GM19438 (cell line): Measurements from ENCODE around the gene DCST1.

Source experiments
- ATAC-seq: cut with Tn5 transposase; IDR thresholded peaks from one replicate; pipeline ENCODE4 v1.9.1; 2021; ENCODE audit warnings: low read depth; ENCODE audit not compliant: unreplicated experiment

The DCST1 gene

GRCh38 chr1:155012026-155012546 is 21.5 kb upstream of the DCST1 start:
- no peak for ATAC-seq

DNA sequence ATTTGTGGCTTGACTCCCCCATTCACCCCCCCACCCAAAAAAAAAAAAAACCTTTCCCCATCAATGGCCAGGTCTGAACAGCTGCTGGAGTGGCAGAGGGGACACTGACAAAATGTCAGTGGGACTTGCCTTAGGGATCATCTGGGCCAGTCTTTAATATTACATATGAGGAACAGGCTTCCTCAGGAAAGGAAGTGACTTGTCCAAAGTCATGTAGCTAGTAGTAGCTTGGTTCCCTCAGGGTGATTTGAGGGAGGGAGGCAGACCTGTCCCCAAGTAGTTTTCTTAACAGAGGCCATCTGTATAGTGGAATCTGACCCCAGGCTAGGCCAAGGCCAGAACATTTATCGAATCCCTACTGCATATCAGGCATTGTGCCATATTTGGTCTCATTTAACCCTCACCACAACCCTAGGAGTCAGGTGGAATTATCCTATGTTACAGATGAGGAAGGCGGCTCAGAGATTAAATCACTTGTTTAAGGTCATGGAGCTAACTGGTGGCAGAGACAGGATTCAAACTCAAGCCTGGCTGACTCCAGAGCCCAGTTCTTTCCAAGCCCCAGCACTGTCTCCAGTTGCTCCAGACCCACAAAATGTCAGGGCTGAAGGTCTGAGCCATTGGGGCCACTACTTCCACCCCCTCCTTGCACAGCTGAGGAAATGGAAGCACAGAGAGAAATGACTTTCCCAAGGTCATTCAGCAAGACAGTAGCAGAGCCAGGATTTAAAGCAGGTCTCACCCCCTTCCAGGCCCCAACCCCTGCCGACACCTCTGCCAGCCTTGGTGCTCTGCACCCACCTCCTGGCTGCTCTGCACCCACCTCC is 20.6 kb upstream of the DCST1 start:
- ATAC-seq, result no peak

GRCh38 chr1:155013632-155014031 is 20.0 kb upstream of the DCST1 start:
- ATAC-seq, result no peak

DNA sequence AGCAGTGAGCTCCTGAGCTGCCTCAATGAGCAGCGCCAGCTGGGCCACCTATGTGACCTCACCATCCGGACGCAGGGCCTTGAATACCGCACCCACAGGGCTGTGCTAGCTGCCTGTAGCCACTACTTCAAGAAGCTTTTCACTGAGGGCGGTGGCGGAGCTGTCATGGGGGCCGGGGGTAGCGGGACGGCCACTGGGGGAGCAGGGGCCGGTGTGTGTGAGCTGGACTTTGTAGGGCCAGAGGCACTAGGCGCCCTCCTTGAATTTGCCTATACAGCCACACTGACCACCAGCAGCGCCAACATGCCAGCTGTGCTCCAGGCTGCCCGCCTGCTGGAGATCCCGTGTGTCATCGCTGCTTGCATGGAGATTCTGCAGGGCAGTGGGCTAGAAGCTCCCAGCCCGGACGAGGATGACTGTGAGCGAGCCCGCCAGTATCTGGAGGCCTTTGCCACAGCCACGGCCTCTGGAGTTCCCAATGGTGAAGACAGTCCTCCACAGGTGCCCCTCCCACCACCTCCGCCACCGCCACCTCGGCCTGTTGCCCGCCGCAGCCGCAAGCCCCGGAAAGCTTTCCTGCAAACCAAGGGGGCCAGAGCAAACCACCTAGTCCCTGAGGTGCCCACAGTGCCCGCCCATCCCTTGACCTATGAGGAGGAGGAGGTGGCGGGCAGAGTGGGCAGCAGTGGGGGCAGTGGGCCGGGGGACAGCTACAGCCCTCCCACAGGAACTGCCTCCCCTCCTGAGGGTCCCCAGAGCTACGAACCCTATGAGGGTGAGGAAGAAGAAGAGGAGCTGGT is 18.7 kb upstream of the DCST1 start:
- no peak for ATAC-seq

- no peak for ATAC-seq
Observed at GRCh38 chr1:155015527-155016230, 17.9 kb upstream of the DCST1 start.

GRCh38 chr1:155016231-155016831 is 17.3 kb upstream of the DCST1 start:
- ATAC-seq, result no peak

DNA sequence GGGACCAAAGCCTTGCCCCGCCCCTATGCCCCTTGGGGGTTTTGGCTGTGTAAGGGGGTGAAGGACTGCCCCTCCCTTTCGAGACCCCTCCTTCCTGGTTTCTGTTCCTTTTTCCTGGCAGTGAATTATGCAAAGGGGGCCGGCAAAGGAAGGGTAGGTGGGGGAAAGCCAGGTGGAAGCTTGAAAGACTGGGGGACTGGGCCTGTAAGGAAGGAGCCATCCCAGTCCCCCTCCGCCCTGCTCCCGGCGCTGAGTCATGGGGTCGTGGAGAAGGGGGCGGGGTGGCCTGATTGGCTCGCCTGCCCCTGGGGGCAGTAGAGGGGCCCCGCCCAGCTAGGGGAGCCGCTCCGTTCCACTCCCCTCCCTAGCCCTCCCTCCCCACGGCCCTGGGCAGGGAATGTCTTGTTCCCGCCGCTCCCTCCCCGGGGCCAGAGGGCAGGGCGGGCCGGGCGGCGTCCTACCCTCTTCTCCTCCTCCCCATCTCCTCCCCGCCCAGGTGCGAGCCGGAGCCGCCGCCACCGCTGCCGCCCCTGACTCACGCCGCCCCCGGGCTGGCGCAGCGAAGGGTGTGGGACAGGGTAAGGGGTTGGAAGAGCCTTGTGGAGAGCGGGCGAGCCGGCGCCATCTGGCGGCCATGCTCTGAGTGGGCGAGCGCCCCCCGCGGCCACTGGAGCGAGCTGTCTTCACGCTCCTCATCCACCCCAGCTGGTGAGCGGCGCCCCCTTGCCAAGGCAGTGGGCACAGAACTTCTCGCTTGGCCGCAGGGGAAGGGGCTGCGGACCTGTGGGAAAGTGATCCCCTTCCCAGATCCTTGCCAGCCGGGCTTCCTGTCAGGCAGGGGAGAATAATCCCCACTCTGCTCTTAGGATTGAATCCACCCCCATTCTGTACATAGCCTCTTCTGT is 16.3 kb upstream of the DCST1 start:
- ATAC-seq, result peak; percentile 71

DNA sequence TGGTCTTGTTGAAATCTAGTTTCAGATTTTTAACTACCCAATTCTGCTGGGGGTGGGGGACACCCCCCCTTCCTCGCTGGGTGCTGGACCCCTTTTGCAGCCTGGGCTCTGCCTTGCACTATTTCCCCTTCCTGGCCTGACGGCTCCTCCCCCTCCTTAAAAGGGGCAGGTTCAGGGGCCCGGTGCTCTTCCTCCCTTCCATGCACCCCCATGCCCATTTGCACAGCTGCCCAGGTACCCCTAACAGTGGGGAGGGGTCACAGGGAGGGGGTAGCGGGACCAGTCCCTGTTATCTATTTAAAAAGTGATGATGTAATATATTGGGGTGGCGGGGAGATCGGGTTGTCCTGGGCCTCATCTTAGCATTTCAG is 15.7 kb upstream of the DCST1 start:
- ATAC-seq, result no peak

DNA sequence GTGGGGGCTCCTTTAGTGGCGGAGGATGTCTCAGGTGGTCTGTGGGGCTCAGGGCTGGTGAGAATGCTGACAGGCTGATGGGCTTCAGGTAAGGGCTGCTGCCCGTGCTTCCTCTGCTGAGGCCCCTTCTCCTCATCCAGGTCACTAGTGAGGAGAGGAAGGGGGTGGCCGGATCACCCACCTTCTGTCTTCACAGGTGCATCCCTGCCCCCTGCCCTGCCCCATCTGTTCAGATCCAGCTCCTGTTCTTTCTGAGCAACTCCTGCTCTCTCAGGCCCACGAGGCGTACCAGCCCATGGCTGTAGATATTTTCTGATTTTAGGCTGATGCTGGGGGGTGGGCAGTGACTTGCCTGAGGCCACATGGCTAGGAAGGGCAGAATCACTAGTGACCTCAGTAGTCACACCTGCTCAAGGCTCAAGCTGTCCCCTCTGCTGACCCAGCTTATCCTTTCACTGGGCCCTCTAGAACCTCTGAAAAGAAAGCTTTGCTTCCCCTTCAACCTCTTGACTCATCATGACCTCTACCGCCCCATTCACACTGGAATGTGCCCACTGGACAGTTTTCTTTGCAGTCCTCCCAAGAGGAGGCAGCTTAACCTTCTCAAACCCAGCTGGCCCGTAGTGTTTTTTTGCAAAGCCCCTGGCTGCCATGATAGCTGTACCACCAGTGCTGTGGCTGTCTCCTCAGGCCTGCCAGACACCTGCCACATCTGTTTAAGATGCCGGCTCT is 14.8 kb upstream of the DCST1 start:
- no peak for ATAC-seq

DNA sequence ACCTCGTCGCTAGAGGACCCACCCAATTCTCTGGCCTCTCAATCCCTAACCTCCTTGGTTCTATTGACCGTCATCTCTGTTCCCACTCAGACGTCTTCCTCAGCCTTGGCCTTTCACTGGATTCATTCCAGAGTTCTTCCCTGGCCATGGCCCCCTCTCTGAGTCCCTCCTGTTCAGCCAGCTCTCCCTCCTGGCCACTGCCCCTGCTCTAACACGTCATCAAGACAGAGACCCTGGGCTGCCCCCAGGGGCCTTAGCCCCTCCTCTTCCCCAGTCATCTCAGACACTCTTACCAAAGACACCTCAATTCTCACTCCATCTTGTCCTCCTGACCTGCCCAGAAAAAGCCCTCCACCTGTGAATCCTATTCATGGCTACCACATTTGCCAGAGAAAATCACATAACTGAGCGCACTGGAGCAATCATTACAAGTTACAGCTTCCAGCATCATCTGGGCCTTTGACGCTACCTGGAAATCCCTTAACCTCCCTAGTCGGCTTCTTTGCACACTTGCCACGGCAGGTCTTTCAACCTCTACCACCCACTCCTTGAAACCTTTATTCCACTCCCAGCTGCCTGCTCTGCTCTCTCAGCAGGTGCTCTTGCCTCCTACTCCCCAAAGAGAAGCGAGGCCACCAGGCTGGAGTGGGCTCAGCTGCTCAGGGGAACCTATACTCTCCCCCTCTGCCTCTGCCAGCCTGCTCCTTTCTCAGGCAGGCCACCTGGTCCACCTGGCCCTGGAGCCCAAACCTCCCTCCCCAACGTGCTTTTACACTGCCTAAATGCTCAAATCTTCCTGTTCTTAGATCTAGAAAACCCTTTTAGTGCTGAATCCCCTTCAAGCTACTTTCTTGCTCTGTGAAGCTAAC is 14.0 kb upstream of the DCST1 start:
- no peak for ATAC-seq

DNA sequence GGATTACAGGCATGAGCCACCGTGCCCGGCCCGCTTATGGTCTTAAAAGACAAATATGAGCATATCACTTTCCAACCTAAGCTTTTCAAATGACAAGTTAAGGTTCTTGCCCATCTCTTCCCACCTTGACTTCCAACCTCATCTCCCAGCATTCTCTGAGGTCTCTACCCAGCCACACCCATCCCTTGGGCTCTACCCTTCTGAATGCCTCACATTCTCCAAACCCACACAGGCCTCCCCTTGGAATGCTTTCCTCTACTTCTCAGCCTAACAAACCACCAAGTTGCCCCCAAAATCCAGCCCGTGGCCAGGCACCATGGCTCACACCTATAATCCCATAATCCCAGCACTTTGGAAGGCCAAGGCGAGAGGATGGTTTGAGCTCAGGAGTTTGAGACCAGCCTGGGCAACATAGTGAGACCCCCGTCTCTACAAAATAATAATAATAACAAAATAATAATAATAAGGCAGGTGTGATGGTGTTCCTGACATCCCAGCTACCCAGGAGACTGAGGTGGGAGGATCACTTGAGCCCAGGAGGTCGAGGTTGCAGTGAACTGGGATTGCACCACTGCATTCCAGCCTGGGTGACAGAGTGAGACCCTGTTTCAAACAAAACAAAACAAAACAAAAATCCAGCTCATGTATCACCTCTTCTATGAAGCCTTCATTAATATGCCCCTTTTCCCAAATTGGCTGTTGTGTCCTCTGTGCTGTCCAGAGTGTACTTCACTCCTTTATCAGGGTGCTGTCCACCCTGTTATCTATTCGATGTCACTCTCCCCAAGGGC is 11.3 kb upstream of the DCST1 start:
- ATAC-seq, result no peak

DNA sequence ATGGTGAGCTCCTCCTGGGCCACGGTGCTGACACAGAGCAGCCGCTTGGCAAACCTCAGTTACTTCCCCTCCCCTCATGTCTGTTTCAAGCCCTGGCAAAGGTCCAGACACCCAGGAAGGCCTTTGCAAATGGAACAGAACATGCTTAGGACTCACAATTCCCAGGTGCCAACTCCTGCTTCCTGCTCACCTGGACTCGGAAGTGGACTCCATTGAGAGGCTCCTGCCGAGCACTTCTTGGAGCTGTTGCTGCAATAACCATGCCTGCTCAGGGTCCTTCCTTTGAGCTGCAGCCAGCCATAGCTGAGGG is 10.7 kb upstream of the DCST1 start:
- ATAC-seq, result no peak

DNA sequence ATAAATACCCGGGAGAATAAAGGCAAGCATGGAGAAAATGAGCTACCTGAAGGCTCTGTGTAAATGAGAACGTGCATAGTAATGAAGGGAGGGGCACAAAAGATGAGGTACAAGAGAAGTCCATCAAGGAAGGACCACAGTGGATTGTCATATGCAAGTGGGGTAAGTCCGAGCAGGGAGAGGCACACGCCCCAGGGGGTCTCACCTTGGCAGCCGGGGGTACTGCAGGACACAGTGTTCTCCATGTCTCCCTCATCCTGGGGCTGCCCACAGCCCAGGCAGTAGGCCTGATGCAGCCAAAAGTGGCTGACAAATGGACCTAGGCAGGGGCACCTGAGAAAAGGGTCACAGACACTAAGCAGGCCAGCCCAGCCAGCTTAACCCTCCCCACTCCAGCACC is 10.0 kb upstream of the DCST1 start:
- ATAC-seq, result no peak

- ATAC-seq, result no peak
Observed at GRCh38 chr1:155024315-155024714, 9.3 kb upstream of the DCST1 start.

DNA sequence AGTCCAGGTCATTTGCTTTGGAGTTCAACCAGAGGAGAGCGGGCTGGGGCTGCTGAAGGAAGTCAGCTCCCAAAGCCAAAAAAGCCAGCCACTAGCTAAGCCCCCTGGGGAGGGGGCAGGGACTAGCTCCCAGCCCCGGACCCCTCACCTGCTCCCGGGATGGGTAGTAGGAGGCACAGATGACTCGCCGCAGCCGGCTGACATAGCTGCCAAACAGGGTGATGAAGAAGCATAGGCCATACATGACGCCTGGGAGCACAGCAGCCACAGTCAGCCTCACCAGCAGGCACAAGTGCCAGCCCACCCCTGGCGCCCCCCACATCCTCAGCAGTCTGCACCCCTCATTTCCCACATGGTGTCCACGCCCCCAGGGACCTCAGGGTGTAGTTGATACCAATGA is 7.5 kb upstream of the DCST1 start:
- no peak for ATAC-seq

DNA sequence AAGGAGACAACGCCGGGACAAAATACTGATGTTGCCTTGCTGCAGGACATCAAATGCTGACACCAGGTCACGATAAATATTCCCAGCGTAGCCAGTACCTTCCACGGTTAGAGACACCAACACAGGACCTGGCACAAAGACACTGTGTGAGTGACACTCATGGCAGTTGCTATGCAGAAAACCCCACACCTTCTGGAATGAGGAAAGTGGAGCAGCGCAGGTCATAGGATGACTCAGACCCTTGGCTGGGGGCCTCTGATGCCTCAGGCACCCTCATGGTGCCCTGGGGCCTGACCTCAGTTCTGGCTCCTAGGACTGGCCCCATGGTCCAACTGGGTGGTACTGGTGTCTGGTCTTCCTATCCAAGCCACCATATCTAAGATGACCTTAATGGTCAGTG is 7.0 kb upstream of the DCST1 start:
- ATAC-seq, result no peak

GRCh38 chr1:155029513-155030242 is 3.9 kb upstream of the DCST1 start:
- no peak for ATAC-seq
